Testis (tissue), 3 donors: Measurements from ENCODE around the gene MECP2. TPM values are rescaled to one million over a fixed set of nuclear protein-coding genes. Genes with fewer than 3 reads are reported as not detected.

ENCODE experiments used
- DNase-seq: peaks from one replicate; pipeline ENCODE4 v3.0.0-alpha.2; 2019
- H3K27ac ChIP-seq, 2 donors: fragments of 200-600 bp; sonication (generic); one replicate each; pipeline ENCODE4 v1.5.1; 2019
- H3K27me3 ChIP-seq: fragments of 200-600 bp; sonication (generic); one replicate; pipeline ENCODE4 v1.5.1; 2019
- H3K36me3 ChIP-seq: fragments of 200-600 bp; sonication (generic); one replicate; pipeline ENCODE4 v1.5.1; 2017; ENCODE audit warnings: low read depth; ENCODE audit errors: missing control alignments
- H3K4me1 ChIP-seq: fragments of 200-600 bp; sonication (generic); one replicate; pipeline ENCODE4 v1.5.1; 2019
- H3K4me3 ChIP-seq, 2 donors: fragments of 200-600 bp; sonication (generic); one replicate each; pipeline ENCODE4 v1.5.1; 2017 to 2019
- H3K9me3 ChIP-seq: fragments of 200-600 bp; sonication (generic); one replicate; pipeline ENCODE4 v1.5.1; 2017
- POLR2A ChIP-seq: fragments of 450-650 bp; IDR thresholded peaks from one replicate; pipeline ENCODE4 v1.6.1; 2017; ENCODE audit warnings: antibody characterized with exemption, mild to moderate bottlenecking, moderate library complexity
- WGBS, 2 donors: methylation state at CpG; one replicate each; pipeline ENCODE4 v1.1.5; 2018; 5-methylcytosine and 5-hydroxymethylcytosine counted together
- intact Hi-C: fragments of 100-400 bp; cut with DNase I; formaldehyde crosslinking; loops from one replicate; pipeline ENCODE4 v1.15.1; 2023; ENCODE audit warnings: low total_unique reads
- polyA plus RNA-seq: library from polyadenylated mRNA; stranded (reverse); fragments of 350-450 nt; fragmentation: Illumina TruSeq; extraction: RNeasy Lipid Tissue Mini Kit (QIAGEN cat#74804); gene quantifications from one replicate; pipeline ENCODE4 v1.2.3, GENCODE V29; 2014; ENCODE audit warnings: low read depth, low replicate concordance; ENCODE audit not compliant: insufficient read depth
- total RNA-seq, 2 donors: library from RNA; depleted of rRNA; stranded (reverse); fragments of >200 nt; gene quantifications; one replicate each; pipeline ENCODE4 v1.2.3, GENCODE V29; 2016
- TF ChIP-seq, protein P1 (sequence below), 3 experiments: fragments of 450-650 bp in 2 of 3; fragments of 200-600 bp in 1 of 3; sonication (generic) in 1 of 3; IDR thresholded peaks; one replicate each; pipeline ENCODE4 v1.5.1; 2016 to 2019; ENCODE audit warnings: antibody characterized with exemption in 3 of 3, mild to moderate bottlenecking in 2 of 3, moderate library complexity in 1 of 3

Gene MECP2
- total and polyA plus RNA-seq, 3 donors from 2014 or later = 25.0 to 86.4 (median 85.4) TPM

GRCh38 chrX:154028502-154029184, 68.9 kb downstream of the MECP2 start:
- Histone ChIP-seq H3K4me3 (no peak overlapping the region), H3K27ac (peak overlapping the region in 1 of 2 donors; percentile 45), H3K9me3 (no peaks in the 10 kb centered on the region), H3K36me3 (no peaks in the 10 kb centered on the region), H3K4me1 (peaks cover 4% of the 10 kb centered on the region), H3K27me3 (no peaks in the 10 kb centered on the region)
- DNase-seq = no peak
- TF ChIP-seq POLR2A = no peak
- TF ChIP-seq, protein P1, sequence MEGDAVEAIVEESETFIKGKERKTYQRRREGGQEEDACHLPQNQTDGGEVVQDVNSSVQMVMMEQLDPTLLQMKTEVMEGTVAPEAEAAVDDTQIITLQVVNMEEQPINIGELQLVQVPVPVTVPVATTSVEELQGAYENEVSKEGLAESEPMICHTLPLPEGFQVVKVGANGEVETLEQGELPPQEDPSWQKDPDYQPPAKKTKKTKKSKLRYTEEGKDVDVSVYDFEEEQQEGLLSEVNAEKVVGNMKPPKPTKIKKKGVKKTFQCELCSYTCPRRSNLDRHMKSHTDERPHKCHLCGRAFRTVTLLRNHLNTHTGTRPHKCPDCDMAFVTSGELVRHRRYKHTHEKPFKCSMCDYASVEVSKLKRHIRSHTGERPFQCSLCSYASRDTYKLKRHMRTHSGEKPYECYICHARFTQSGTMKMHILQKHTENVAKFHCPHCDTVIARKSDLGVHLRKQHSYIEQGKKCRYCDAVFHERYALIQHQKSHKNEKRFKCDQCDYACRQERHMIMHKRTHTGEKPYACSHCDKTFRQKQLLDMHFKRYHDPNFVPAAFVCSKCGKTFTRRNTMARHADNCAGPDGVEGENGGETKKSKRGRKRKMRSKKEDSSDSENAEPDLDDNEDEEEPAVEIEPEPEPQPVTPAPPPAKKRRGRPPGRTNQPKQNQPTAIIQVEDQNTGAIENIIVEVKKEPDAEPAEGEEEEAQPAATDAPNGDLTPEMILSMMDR (IDR thresholded peaks at IDR 0.05) = no peak
- intact Hi-C loops = no loop called here
- WGBS, 2 donors = 60 to 68% methylated on average over 8 to 13 of the region's 13 CpGs

DNA sequence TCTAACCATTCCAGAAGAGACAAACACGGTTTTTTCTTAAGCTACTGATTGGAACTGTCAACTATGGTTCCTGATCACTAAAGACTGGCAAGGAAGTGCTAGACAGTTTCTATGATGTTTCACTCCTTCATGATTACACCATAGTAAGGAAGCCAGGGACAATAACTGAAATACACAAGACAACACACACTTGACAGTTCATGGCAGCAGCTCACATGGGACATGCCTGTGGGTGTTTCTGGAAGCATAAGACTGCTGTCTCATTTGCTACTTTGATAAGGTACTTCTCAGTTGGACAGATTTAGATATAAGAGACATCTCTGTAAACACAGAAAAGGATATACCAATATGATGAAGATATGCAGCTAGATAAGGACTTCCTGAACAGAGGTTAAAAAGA, 69.5 kb downstream of the MECP2 start:
- TF ChIP-seq, protein P1 (IDR thresholded peaks at IDR 0.05) = no peak
- TF ChIP-seq POLR2A = no peak
- no peaks in the 10 kb centered on the region for H3K27me3 ChIP-seq
- no peak for DNase-seq
- H3K4me3 ChIP-seq = no peak overlapping the region
- 58 to 80% methylated on average over 1 of the region's 1 CpG for WGBS, 2 donors
- H3K9me3 ChIP-seq = no peaks in the 10 kb centered on the region
- H3K36me3 ChIP-seq = no peaks in the 10 kb centered on the region
- peaks cover 4% of the 10 kb centered on the region for H3K4me1 ChIP-seq
- intact Hi-C loops = no loop called here
- H3K27ac ChIP-seq = no peak overlapping the region

GRCh38 chrX:154027022-154027402, 70.5 kb downstream of the MECP2 start:
- no peak for DNase-seq
- Histone ChIP-seq H3K36me3 (no peaks in the 10 kb centered on the region), H3K4me1 (peaks cover 4% of the 10 kb centered on the region), H3K27me3 (no peaks in the 10 kb centered on the region), H3K9me3 (no peaks in the 10 kb centered on the region), H3K4me3 (no peak overlapping the region), H3K27ac (no peak overlapping the region)
- 68% methylated on average over 6 of the region's 6 CpGs; no CpG with 5 or more reads in 1 of the 2 donors for WGBS, 2 donors
- intact Hi-C loops = no loop called here
- TF ChIP-seq POLR2A = no peak
- TF ChIP-seq, protein P1 (IDR thresholded peaks at IDR 0.05) = no peak

DNA sequence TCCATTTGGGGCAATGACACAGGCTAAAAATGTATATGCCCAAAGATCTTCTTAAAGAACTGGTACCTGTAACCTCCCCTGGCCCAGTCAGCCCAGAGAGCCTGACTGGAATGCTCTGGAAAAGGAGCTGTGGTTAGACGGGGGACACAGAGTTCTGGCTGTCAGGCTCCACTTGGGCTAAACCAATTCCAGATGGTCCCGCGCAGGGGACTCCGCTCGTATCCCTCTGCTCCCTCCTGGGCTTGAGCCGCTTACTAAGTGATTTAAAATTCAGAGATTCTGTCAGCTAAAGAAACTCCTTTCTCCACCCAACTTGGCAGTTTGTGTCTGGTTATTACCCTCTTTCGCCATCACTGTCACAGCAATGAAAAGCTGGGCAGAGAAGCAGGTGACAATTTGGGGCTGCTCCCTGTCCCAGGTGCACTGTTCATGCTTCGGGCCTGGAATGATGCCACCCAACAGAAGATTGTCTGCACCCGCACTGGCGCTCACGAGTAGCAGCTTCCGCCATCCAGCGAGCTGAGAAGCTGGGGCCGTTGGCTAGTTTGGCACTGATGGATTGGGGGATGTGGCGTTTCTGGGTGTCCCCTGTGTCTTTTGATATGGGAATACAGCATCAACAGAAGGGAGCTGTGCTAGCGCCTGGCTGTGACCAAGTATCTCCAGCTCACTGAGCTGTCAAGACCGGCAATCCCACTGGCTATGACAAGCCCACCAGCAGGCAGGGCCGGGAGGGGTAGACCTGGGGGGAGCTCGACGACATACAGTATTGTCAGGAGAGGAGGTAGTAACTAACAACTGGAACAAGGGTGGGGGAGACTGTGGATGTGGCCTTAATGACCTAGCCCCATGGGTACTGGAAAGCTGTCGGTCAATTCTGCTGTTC, 71.1 kb downstream of the MECP2 start:
- H3K27ac ChIP-seq = no peak overlapping the region
- intact Hi-C loops = no loop called here
- no peaks in the 10 kb centered on the region for H3K36me3 ChIP-seq
- no peaks in the 10 kb centered on the region for H3K27me3 ChIP-seq
- no peaks in the 10 kb centered on the region for H3K9me3 ChIP-seq
- TF ChIP-seq, protein P1 (IDR thresholded peaks at IDR 0.05) = no peak
- no peak for TF ChIP-seq POLR2A
- 77 to 93% methylated on average over 4 to 21 of the region's 21 CpGs for WGBS, 2 donors
- no peak overlapping the region for H3K4me3 ChIP-seq
- peaks cover 5% of the 10 kb centered on the region for H3K4me1 ChIP-seq
- DNase-seq = no peak
